ENCODE data around the gene LINC00237.

LINC00237 gene

DNA sequence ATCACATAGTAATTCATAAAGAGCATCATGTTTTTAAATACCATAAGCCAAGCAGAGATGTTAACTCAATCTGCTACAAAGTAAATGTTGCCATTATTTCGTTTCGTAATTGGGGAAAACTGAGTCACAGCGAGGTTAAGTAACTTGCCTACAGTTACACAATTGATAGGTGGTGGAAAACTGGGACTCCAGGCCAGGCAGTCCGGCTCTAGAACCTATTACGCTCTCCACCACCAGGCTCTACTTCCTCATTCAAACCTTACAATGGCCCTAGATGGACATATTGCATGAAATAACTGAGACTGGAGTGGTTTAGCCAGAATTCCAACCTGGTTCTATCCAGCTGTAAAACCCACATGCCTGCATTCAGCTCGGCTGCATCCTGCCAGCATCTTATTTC, 58.2 kb downstream of the LINC00237 start:
- no peak for DNase-seq (ENCODE audit: low read depth in 2 of 2)

DNA sequence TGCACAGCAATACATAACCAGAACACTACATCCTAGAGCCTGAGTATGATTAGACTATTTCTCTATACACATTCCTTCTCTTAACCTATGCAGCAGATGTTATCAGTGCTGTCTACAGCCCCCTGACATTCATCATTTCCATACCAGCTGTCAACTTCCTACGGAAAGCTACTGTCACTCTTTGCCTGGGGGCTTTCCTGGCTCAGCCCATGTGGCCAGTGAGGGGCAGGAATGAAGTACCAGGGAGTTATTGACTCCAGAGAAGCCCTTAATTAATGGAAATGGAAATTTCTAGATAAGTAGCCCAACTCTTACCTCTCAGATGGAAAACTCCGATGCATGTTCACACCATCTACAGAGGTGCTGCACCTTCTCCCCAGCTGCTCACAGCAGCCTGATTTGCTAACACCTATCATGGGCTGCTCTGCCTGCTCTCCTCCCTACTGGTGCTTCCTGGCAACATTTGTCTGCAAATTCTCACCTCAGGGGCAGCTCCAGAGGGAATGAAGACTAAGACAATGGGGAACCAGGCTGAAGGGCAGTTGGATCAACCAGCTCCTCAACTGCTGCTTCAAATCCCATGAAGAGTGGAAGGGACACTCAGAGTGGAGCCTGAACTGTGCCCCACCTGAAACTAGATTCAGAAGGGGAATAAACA, 59.6 kb downstream of the LINC00237 start:
- no peak for DNase-seq (ENCODE audit: low read depth in 2 of 2)

All from fibroblast of skin of left biceps (primary cell).